ENCODE results near the gene PPM1B. TPM values are rescaled to one million over a fixed set of nuclear protein-coding genes. Genes with fewer than 3 reads are reported as not detected.

The PPM1B gene
- total RNA-seq, 2 donors from 2014 or later, result 69.9 to 99.3 TPM

GRCh38 chr2:44277541-44277940 is 108.9 kb downstream of the PPM1B start:
- Histone ChIP-seq H3K27me3 (replicated peaks; ENCODE audit: insufficient read depth) (no peaks in the 10 kb centered on the region), H3K4me1 (ENCODE audit: control insufficient read depth in 1 of 2, low read depth in 2 of 2) (peaks cover 15 to 18% of the 10 kb centered on the region in 2 donors), H3K9me3 (no peaks in the 10 kb centered on the region), H3K27ac (no peak overlapping the region), H3K36me3 (no peaks in the 10 kb centered on the region), H3K4me3 (no peak overlapping the region)
- TF ChIP-seq CTCF (IDR thresholded peaks at IDR 0.05), result no peak
- no peak for DNase-seq (ENCODE audit: low spot score)
- no peak for ATAC-seq (ENCODE audit: insufficient number of reproducible peaks, low FRiP score, low read depth)

- Histone ChIP-seq H3K9me3 (no peaks in the 10 kb centered on the region), H3K4me1 (ENCODE audit: control insufficient read depth in 1 of 2, low read depth in 2 of 2) (peaks cover 8 to 10% of the 10 kb centered on the region in 2 donors), H3K4me3 (no peak overlapping the region), H3K27me3 (replicated peaks; ENCODE audit: insufficient read depth) (no peaks in the 10 kb centered on the region), H3K27ac (no peak overlapping the region), H3K36me3 (no peaks in the 10 kb centered on the region)
- no peak for TF ChIP-seq CTCF (IDR thresholded peaks at IDR 0.05)
- ATAC-seq (ENCODE audit: insufficient number of reproducible peaks, low FRiP score, low read depth), result no peak
- no peak for DNase-seq (ENCODE audit: low spot score)
Measured at GRCh38 chr2:44280869-44281268, 112.2 kb downstream of the PPM1B start.

Other genes with a start within 250 kb of the PPM1B start
- 10 to 100 TPM; 37.0 to 55.4 TPM for gene LRPPRC, start 172.9 kb upstream of the PPM1B start, total RNA-seq
- under 1 TPM; 0.71 to 0.81 TPM for gene SLC3A1, start 106.6 kb downstream of the PPM1B start, total RNA-seq
- gene PREPL, start 192.6 kb downstream of the PPM1B start, total RNA-seq, result 10 to 100 TPM; 56.0 to 65.2 TPM
- 10 to 100 TPM in 1 of 2 donors, 1 to 10 TPM in 1; 4.7 to 11.6 TPM for gene CAMKMT, start 193.1 kb downstream of the PPM1B start, total RNA-seq

Data from thoracic aorta (tissue), 2 donors.